Epithelial cell of prostate (primary cell): ENCODE data around the gene MAML2.

ENCODE experiments used
- DNase-seq: peaks from one replicate; pipeline ENCODE4 v3.0.0-alpha.2; 2011; ENCODE audit warnings: low read depth, low spot score
- H3K27ac ChIP-seq: fragments of 450-650 bp; 2 replicates; pipeline ENCODE4 v1.5.1; 2017; ENCODE audit warnings: mild to moderate bottlenecking

MAML2 gene

DNA sequence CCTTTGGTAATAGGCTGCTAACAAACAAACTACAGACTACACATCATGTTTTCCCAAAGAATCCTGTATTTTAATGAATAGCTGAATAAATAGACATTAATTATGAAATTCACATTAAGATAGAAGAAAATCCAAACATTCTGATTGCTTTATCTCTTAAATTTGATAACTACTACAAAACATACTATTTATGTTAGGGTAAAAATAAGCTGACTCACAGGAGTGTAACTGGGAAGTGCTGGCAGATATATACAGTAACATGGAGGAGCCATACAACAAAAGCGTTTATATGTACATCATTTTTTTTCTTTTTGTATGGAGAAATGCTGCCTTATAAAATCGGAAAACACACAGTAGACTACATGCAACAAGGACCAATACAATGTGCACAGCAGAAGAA is 366.4 kb downstream of the MAML2 start:
- DNase-seq, result no peak
- no peak overlapping the region for H3K27ac ChIP-seq

DNA sequence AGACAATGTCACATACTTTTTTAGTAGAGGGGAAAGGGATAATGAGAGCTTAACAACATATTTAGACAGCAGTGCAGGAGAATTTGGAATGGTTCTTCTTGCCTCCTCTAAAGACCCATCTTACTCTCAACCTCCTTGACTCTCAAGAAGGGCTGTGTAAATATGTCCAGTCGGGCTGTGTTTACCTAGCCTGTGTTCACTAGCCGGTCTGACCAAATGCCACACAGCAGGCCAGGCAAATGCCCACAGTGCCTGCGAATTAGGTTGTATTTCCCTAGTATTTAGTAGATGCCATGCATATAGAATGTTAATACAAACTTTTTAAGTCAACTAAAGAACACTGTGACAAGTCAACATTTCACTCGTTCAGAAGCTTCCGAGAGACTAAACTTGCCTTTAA is 367.7 kb downstream of the MAML2 start:
- DNase-seq, result no peak
- H3K27ac ChIP-seq, result no peak overlapping the region

DNA sequence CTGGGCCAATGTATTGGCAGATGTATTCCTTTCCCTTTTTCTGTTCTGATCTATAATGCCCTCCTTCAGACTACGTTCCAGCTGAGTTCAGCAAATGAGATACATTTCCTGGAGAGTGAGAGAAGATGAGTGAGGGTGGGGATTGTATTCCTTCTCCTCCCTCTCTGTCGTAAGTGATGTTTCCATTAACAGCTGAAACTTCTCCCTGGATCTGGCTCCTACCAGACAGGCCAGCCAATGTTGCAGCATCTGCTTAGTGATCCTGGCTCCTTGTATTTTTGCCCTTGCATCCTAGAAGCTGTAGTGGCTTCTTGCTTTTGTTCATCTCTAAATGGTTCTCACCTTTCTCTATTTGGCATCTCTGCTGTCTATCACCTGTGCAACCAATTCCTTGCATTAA is 370.9 kb downstream of the MAML2 start:
- no peak for DNase-seq
- no peak overlapping the region for H3K27ac ChIP-seq

DNA sequence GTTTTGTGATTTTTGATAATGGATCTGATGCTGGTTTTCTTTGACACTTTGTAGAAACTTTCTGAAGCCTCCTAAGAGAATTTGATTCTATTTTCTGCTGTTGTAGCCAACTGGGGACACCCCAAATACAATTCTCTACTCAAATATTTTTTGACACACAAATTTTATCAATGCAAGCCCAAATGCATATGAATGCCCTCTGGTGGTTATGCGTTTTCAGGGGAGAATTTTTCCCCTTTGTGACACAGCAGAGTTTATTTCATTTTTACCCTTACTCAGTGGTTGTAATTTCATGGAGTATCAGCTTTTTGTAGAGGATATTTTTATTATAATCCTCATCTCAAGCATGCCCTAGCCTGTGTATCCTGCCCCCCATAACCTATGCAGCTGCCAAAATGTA is 374.4 kb downstream of the MAML2 start:
- H3K27ac ChIP-seq, result no peak overlapping the region
- DNase-seq, result no peak

DNA sequence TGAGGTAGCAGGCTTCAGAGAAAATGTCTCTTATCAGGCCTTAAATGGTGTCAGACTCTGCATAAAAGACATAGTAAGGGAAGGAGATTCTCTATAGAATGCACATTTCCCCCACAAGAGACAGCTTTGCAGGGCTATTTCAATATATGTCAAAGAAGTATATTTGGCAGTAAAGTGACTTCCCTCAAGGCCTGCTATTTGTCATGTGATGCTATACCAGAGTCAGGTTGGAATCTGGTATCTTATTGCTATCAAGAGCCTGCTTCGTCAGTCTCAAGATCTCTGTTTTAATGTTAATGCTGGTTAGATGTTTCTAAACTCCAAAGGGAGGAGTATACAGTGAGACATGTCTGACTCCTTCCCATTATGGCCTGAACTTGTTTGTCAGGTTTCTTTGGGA is 378.7 kb downstream of the MAML2 start:
- DNase-seq, result no peak
- no peak overlapping the region for H3K27ac ChIP-seq

DNA sequence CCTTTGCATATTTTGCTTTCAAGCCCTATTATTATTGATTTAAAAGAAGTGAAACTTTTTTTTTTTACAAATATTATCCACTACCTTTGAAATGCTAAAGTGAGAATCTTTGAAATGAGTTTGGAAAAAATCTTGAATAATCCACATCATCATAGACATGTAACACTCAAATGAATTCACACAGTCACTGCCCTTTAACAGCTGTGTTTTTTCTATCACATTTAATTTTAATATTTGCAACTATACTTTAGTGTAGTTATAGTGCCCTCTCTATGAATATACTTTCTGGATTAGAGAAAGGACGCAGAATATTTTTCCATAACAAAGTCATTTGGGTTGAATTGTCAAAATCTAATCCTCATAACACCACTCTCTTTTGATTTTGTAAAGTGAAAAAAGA is 381.2 kb downstream of the MAML2 start:
- H3K27ac ChIP-seq, result no peak overlapping the region
- DNase-seq, result no peak

DNA sequence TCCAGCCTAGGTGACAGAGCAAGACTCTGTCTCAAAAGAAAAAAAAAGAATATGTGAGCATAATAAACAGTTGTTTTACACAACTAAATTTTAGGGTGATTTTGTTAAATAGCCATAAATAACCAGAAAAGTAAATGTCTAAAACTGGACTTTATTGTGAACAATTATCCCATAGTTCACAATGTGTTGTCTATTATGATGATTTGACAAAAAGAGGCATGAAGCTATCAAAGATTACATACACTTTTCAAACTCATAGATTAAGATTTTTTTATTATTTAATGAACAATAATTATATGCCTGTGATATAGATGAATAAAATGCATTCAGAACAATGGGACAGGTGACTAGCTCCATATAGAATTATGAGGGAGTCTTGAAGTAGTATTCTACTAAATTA is 392.1 kb downstream of the MAML2 start:
- no peak for DNase-seq
- H3K27ac ChIP-seq, result no peak overlapping the region

DNA sequence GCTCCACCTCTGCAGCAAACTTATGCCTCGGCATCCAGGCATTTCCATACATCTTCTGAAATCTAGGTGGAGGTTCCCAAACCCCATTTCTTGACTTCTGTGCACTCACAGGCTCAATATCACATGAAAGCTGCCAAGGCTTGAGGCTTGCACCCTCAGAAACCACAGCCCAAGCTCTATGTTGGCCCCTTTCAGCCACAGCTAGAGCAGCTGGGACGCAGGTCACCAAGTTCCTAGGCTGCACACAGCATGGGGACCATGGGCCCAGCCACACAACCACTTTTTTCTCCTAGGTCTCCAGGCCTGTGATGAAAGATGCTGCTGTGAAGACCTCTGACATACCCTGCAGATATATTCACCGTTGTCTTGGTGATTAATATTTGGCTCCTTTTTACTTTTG is 394.4 kb downstream of the MAML2 start:
- no peak overlapping the region for H3K27ac ChIP-seq
- DNase-seq, result no peak

DNA sequence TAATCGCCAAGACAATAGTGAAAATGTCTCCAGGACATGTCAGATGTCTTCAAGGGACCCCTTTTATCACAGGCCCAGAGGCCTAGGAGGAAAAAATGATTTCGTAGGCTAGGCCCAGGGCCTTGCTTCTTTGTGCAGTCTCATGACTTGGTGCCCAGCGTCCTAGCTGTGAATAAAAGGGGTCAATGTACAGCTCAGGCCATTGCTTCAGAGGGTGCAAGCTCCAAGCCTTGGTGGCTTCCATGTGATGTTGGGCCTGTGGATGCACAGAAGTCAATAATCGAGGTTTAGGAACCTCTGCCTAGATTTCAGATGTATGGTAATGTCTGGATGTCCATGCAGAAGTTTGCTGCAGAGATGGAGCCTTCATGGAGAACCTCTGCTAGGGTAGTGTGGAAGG is 398.4 kb downstream of the MAML2 start:
- no peak for DNase-seq
- H3K27ac ChIP-seq, result no peak overlapping the region

DNA sequence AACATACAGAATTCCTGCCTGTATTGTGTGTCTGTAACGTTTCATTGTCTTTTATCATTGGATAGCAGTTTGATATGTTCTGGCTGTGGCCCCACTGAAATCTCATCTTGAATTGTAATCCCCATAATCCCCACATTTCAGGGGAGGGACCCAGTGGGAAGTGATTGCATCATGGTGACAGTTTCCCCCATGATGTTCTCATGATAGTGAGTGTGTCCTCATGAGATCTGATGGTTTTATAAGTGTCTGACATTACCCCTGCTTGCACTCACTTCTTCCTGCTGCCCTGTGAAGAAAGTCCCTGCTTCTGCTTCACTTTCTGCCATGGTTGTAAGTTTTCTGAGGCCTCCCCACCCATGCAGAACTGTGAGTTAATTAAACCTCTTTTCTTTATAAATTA is 399.4 kb downstream of the MAML2 start:
- no peak for DNase-seq
- no peak overlapping the region for H3K27ac ChIP-seq

DNA sequence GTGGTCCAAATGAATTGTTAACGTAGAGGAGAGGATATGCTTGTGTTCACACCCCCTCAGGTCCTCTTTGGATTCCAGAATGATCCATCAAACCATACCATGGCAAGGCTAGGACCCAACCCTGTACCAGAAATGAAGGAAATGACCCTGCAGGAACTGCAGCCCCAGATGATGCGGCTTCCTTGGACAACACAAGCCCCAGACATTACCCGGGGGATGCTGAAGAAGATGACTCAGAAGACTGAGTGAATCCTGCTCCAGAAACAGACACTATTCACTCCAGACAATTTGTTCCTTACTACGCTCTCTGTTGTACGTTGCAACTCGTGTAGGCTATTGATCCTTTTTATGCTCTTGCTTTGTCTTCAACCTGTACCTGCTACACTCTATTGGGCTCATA is 403.9 kb downstream of the MAML2 start:
- DNase-seq, result no peak
- H3K27ac ChIP-seq, result no peak overlapping the region

DNA sequence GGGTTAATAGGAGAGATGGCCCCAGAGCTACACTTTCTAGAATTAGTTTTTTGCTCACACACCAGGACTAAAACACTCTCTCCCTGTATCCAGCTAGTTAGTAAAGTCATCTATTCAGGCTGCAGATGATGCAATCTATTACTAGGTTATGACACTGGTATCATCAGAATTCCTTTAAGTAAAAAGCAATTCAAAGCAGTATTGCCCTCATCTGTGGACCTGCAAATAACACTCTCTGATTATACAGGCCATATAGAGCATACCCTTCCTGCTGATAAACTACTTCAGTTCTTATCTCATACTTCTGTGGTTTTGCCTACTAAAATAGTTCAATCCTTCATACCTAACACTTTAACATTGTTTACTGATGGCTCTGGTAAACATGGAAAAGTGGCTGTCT is 405.6 kb downstream of the MAML2 start:
- DNase-seq, result no peak
- no peak overlapping the region for H3K27ac ChIP-seq

DNA sequence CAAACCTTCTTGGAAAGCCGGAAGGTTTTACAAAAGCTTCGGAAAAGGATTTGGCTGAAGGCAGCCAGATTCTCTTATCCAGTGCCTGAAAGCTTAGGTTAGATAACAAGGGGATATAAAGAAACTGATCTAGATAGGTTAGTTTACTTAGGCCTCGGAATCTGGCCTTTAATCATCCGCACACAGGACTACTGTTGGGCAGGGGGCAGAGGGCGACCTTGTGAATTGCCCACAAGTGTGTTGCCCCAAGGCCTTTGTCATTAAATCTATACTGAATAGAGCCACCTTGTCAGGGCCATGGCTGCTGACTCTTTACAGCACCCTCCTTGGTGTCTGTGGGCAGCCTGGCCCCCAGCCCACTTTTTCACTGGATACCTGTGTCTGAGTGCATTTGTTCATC is 409.4 kb downstream of the MAML2 start:
- DNase-seq, result no peak
- H3K27ac ChIP-seq, result no peak overlapping the region

DNA sequence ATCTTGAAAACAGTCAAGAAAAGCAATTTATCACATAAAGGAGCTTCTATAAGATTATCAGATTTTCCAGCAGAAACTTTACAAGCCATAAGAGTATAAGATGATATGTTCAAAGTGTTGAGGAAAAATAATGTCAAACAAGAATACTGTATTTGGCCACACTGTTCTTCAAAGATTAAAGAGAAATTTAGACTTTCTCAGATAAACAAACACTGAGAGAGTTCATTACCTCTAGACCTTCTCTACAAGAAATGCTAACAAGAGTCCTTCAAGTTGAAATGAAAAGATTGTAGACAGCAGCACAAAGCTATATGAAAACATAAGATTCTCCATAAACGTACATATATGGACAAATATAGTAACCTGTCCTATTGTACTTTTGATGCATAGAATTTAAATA is 411.1 kb downstream of the MAML2 start:
- no peak overlapping the region for H3K27ac ChIP-seq
- DNase-seq, result no peak

DNA sequence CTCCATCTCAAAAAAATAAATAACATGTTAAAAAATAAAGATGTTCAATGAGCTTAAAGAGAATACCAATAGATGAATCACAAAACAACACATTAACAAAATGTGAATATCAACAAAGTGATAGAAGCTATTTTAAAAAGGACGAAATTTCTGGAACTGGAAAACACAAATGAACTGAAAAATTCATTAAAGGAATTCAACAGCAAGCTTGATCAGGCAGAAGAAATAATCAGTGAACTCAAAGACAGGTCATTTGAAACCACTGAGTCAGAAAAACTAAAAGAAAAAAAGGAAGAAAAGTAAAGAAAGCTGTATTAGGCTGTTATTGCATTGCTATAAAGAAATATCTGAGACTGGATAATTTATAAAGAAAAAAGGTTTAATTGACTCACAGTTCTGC is 412.0 kb downstream of the MAML2 start:
- no peak for DNase-seq
- H3K27ac ChIP-seq, result no peak overlapping the region

DNA sequence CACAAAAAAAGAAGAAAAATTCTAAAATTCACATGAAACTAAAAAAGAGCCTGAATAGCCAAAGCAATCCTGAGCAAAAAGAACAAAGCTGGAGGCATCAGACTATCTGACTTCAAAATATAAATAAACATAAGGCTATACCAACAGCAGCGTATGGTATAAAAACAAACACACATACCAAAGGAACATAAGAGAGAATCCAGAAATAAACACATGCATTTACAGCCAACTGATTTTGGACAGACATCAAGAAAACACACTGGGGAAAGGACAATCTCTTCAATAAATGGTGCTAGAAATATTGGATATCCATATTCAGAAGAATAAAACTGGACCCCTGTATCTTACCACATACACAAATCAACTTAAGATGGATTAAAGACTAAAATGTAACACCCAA is 416.3 kb downstream of the MAML2 start:
- no peak overlapping the region for H3K27ac ChIP-seq
- no peak for DNase-seq
